Loucy (cell line): ENCODE data around the gene RERE.

Experiments used
- H2AFZ ChIP-seq: fragments of 200-600 bp; sonication (generic); 2 replicates; pipeline ENCODE4 v1.6.0; 2016; ENCODE audit warnings: antibody characterized with exemption, mild to moderate bottlenecking, low read length, moderate library complexity
- H3F3A ChIP-seq: fragments of 200-600 bp; 2 replicates; pipeline ENCODE4 v1.6.0; 2016; ENCODE audit warnings: antibody characterized with exemption, low read depth, mild to moderate bottlenecking
- H3K27me3 ChIP-seq: fragments of 200-600 bp; sonication (generic); 2 replicates; pipeline ENCODE4 v1.6.1; 2014; ENCODE audit warnings: low read length, mild to moderate bottlenecking; ENCODE audit not compliant: insufficient read depth, poor library complexity, severe bottlenecking
- H3K36me3 ChIP-seq: fragments of 200-600 bp; sonication (generic); 2 replicates; pipeline ENCODE4 v1.6.1; 2016; ENCODE audit warnings: low read length; ENCODE audit not compliant: insufficient read depth
- H3K4me1 ChIP-seq: fragments of 200-600 bp; sonication (generic); 2 replicates; pipeline ENCODE4 v1.5.1; 2014; ENCODE audit warnings: low read length, mild to moderate bottlenecking; ENCODE audit not compliant: insufficient read depth, poor library complexity, severe bottlenecking
- H3K4me2 ChIP-seq: fragments of 200-600 bp; sonication (generic); 2 replicates; pipeline ENCODE4 v1.6.0; 2014; ENCODE audit warnings: antibody characterized with exemption, low read length, low read depth, mild to moderate bottlenecking; ENCODE audit not compliant: poor library complexity, severe bottlenecking
- H3K4me3 ChIP-seq: fragments of 200-600 bp; sonication (generic); 2 replicates; pipeline ENCODE4 v1.5.1; 2014; ENCODE audit warnings: low read length, mild to moderate bottlenecking, mixed read lengths; ENCODE audit not compliant: poor library complexity, severe bottlenecking
- H3K79me2 ChIP-seq: fragments of 200-600 bp; sonication (generic); 2 replicates; pipeline ENCODE4 v1.6.1; 2014; ENCODE audit warnings: low read length; ENCODE audit not compliant: insufficient read depth
- H3K9ac ChIP-seq: fragments of 200-600 bp; sonication (generic); 2 replicates; pipeline ENCODE4 v1.6.0; 2014; ENCODE audit warnings: mild to moderate bottlenecking, low read depth, low read length, moderate library complexity; ENCODE audit not compliant: poor library complexity, severe bottlenecking
- H3K9me2 ChIP-seq: fragments of 200-600 bp; sonication (generic); replicated peaks from 2 replicates; pipeline ENCODE4 v1.6.1; 2016; ENCODE audit warnings: low read depth, low read length, mixed read lengths
- H3K9me3 ChIP-seq: fragments of 200-600 bp; sonication (generic); 2 replicates; pipeline ENCODE4 v1.6.1; 2014; ENCODE audit warnings: mild to moderate bottlenecking, antibody characterized with exemption, low read length, low read depth; ENCODE audit not compliant: insufficient read depth
- H4K20me1 ChIP-seq: fragments of 200-600 bp; sonication (generic); 2 replicates; pipeline ENCODE4 v1.6.0; 2014; ENCODE audit warnings: antibody characterized with exemption, low read length, mild to moderate bottlenecking; ENCODE audit not compliant: insufficient read depth, poor library complexity, severe bottlenecking
- EZH2phosphoT487 ChIP-seq: fragments of 200-600 bp; IDR thresholded peaks from 2 replicates; pipeline ENCODE4 v1.6.1; 2018; ENCODE audit warnings: antibody characterized with exemption, mild to moderate bottlenecking, moderate library complexity, borderline replicate concordance
- TF ChIP-seq, protein P1 (sequence below): fragments of 200-600 bp; sonication (generic); conservative IDR thresholded peaks from 2 replicates; pipeline ENCODE4 v1.5.1; 2014; ENCODE audit warnings: mild to moderate bottlenecking, antibody characterized with exemption, low read length

RERE gene

DNA sequence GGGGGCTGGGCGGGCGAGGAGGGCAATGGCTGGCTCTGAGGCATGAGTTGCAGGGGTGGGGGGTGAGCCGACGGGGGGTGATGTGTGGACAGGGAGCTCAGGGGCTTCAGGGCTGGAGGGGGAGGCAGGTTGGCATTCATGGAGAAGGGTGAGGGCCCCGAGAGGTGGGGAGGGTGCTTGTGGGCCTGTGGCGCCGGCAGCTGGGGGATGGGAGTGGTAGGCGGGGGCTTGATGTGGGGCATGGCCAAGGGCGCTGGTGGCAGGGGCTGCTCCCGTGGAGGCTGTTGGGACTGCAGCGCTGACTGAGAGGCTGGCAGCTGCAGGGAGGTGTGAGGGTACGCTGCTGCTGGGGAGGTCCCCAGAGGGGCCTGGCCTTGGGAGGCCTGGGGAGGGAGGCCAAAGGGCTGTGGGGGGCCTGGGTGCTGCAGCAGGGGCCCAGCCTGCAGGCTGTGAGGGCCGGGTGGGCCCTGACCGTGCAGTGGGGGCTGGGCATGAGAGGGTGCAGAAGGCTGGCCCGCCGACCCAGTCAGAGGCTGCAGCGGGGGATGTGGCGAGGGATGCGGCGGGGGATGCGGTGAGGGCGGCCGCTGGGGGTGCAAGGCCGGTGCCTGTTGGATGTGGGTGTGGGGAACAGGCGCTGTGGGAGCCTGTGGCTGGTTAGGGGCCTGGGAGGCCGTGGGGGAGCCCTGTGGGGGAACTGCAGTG is 456.8 kb downstream of the RERE start:
- H3K36me3 ChIP-seq, result peaks cover 89% of the 10 kb centered on the region; the same call in 1 of the 2 replicates
- H3K4me3 ChIP-seq, result no peak overlapping the region
- peaks cover 6% of the 10 kb centered on the region; the same call in 1 of the 2 replicates for H3K79me2 ChIP-seq
- H4K20me1 ChIP-seq, result peaks cover 3% of the 10 kb centered on the region
- no peaks in the 10 kb centered on the region for H3K27me3 ChIP-seq
- H3K9ac ChIP-seq, result no peak overlapping the region
- no peaks in the 10 kb centered on the region for H3F3A ChIP-seq
- no peaks in the 10 kb centered on the region for H3K4me1 ChIP-seq
- H3K4me2 ChIP-seq, result no peak overlapping the region
- no peaks in the 10 kb centered on the region for H3K9me3 ChIP-seq
- H3K9me2 ChIP-seq, result no peaks in the 10 kb centered on the region
- H2AFZ ChIP-seq, result no peak overlapping the region
- TF ChIP-seq, protein P1, sequence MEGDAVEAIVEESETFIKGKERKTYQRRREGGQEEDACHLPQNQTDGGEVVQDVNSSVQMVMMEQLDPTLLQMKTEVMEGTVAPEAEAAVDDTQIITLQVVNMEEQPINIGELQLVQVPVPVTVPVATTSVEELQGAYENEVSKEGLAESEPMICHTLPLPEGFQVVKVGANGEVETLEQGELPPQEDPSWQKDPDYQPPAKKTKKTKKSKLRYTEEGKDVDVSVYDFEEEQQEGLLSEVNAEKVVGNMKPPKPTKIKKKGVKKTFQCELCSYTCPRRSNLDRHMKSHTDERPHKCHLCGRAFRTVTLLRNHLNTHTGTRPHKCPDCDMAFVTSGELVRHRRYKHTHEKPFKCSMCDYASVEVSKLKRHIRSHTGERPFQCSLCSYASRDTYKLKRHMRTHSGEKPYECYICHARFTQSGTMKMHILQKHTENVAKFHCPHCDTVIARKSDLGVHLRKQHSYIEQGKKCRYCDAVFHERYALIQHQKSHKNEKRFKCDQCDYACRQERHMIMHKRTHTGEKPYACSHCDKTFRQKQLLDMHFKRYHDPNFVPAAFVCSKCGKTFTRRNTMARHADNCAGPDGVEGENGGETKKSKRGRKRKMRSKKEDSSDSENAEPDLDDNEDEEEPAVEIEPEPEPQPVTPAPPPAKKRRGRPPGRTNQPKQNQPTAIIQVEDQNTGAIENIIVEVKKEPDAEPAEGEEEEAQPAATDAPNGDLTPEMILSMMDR, result no peak
- no peak for TF ChIP-seq EZH2phosphoT487

DNA sequence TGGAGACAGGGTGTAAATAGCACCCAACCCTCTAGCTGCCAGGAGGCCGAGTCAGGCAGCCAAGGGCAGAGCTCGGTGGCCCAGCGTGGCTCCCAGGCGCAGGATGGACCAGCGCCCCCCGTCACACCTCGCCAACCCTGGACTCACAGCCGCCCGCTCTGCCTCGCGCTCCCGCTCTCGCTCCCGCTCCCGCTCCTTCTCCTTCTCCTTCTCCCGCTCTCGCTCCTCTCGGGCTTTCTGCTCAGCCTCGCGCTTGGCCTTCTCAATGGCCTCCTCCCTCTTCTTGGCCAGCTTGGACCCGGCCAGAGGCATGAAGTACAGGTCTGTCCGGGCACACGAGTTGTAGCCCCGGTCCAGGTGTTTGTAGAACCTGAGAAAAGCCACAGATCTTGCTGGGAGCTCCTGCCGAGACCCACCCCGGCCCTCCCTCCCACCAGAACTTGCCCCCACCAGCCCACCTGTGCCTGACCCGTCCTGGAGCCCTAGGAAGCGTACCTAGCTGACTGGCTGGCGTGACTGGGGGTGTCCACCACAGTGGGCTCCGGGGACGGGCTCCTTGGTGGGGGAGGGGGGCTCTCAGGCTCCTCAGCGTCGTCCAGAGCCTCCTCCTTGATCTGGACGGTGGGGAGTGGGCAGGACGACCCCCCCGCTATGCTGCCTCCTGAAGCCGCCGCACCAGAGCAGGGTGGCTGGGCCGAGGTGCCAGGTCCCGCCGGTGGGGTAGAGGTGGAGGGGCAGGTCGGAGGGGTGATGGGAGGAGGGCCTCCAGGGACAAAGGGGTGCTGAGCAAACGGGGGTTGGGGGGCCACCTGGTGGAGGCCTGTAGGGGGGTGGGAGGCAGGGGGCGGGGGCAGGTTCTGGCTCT is 457.6 kb downstream of the RERE start:
- Histone ChIP-seq H3K9me2 (no peaks in the 10 kb centered on the region), H3K79me2 (peaks cover 4% of the 10 kb centered on the region; the same call in 1 of the 2 replicates), H3K4me3 (no peak overlapping the region), H3K9me3 (no peaks in the 10 kb centered on the region), H4K20me1 (peaks cover 3% of the 10 kb centered on the region), H3K4me1 (no peaks in the 10 kb centered on the region), H3K9ac (no peak overlapping the region), H3F3A (no peaks in the 10 kb centered on the region), H2AFZ (no peak overlapping the region), H3K27me3 (no peaks in the 10 kb centered on the region), H3K36me3 (peaks cover 89% of the 10 kb centered on the region; the same call in 1 of the 2 replicates), H3K4me2 (no peak overlapping the region)
- TF ChIP-seq, protein P1, result 0 out of 2 replicates have a peak, but pooled peaks have one; percentile 2
- no peak for TF ChIP-seq EZH2phosphoT487

DNA sequence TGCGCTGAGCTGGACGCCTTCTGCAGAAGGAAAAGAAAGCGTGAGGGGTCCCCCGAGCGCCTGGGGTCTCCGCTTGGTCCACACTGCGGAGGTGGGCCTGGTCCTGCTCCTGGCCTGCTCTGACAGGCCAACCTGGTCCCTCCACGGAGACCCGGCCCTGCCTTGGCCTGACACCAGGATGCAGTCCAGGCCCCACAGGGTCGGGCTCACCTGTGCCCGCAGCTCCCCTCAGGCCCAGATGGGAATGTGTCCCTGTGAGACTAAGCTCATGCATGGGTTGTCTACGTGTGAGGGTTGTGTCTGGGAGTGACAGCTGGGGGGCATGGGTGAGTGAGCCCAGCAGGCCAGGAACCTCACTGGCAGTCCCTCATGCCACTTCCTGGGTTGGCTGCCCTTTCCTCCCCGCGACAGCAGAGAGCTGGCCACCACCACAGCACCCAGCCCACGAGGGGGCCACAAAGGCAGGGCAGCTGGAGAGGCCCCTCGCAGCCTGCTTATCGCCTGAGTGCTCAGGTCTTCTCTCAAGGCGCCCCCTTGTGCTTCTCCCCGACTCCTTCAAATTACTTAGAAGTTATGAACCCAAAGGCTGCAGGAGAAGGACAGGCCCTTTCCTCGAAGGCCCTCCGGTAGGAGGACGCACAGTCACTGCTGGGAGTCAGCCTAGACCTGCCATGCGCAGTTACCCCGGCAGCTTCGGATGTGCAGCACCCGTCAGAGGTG is 458.4 kb downstream of the RERE start:
- Histone ChIP-seq H3K4me2 (no peak overlapping the region), H3F3A (no peaks in the 10 kb centered on the region), H2AFZ (no peak overlapping the region), H4K20me1 (peaks cover 3% of the 10 kb centered on the region), H3K27me3 (no peaks in the 10 kb centered on the region), H3K9me2 (no peaks in the 10 kb centered on the region), H3K4me1 (no peaks in the 10 kb centered on the region), H3K9me3 (no peaks in the 10 kb centered on the region), H3K9ac (no peak overlapping the region), H3K4me3 (no peak overlapping the region), H3K36me3 (peaks cover 88% of the 10 kb centered on the region; the same call in 1 of the 2 replicates), H3K79me2 (no peaks in the 10 kb centered on the region)
- no peak for TF ChIP-seq EZH2phosphoT487
- TF ChIP-seq, protein P1, result 0 out of 2 replicates have a peak, but pooled peaks have one; percentile 9
